MM.1S (cell line): Measurements from ENCODE around the gene WDR55.

Experiments used
- DNase-seq: peaks from one replicate; pipeline ENCODE4 v3.0.0-alpha.2; 2015
- H2AFZ ChIP-seq: fragments of 300-600 bp; sonication (generic); 2 replicates; pipeline ENCODE4 v1.6.0; 2016; ENCODE audit warnings: antibody characterized with exemption, low read length
- H3F3A ChIP-seq: fragments of 300-600 bp; sonication (generic); 2 replicates; pipeline ENCODE4 v1.6.1; 2016; ENCODE audit warnings: mild to moderate bottlenecking, antibody characterized with exemption, low read length, moderate library complexity, mixed read lengths; ENCODE audit not compliant: insufficient read depth
- H3K27ac ChIP-seq: fragments of 300-600 bp; sonication (generic); 2 replicates; pipeline ENCODE4 v1.5.1; 2016; ENCODE audit warnings: mild to moderate bottlenecking, low read length
- H3K27me3 ChIP-seq: fragments of 300-600 bp; sonication (generic); replicated peaks from 2 replicates; pipeline ENCODE4 v1.6.0; 2016; ENCODE audit warnings: low read length; ENCODE audit not compliant: insufficient read depth
- H3K36me3 ChIP-seq: fragments of 300-600 bp; sonication (generic); replicated peaks from 2 replicates; pipeline ENCODE4 v1.6.1; 2016; ENCODE audit warnings: mild to moderate bottlenecking, low read length, mixed read lengths; ENCODE audit not compliant: insufficient read depth
- H3K4me1 ChIP-seq: fragments of 300-600 bp; sonication (generic); 2 replicates; pipeline ENCODE4 v1.6.1; 2016; ENCODE audit warnings: low read length, mixed read lengths
- H3K4me2 ChIP-seq: fragments of 300-600 bp; sonication (generic); 2 replicates; pipeline ENCODE4 v1.6.0; 2016; ENCODE audit warnings: low read depth, low read length
- H3K4me3 ChIP-seq: fragments of 300-600 bp; sonication (generic); 2 replicates; pipeline ENCODE4 v1.5.1; 2016; ENCODE audit warnings: low read length, mixed read lengths
- H3K79me2 ChIP-seq: fragments of 300-600 bp; sonication (generic); 2 replicates; pipeline ENCODE4 v1.6.1; 2016; ENCODE audit warnings: mixed run types, low read length, mixed read lengths
- H3K9ac ChIP-seq: fragments of 300-600 bp; sonication (generic); 2 replicates; pipeline ENCODE4 v1.6.1; 2016; ENCODE audit warnings: low read length, mixed read lengths
- H3K9me2 ChIP-seq: fragments of 300-600 bp; sonication (generic); replicated peaks from 2 replicates; pipeline ENCODE4 v1.6.1; 2016; ENCODE audit warnings: mild to moderate bottlenecking, low read length, mixed read lengths; ENCODE audit not compliant: insufficient read depth
- H3K9me3 ChIP-seq: fragments of 300-600 bp; sonication (generic); replicated peaks from 2 replicates; pipeline ENCODE4 v1.6.1; 2016; ENCODE audit warnings: mild to moderate bottlenecking, low read length, mixed read lengths; ENCODE audit not compliant: insufficient read depth
- H4K20me1 ChIP-seq: fragments of 300-600 bp; sonication (generic); 2 replicates; pipeline ENCODE4 v1.6.1; 2016; ENCODE audit warnings: mild to moderate bottlenecking, low read length, moderate library complexity, mixed read lengths; ENCODE audit not compliant: insufficient read depth
- CTCF ChIP-seq: fragments of 300-600 bp; sonication (generic); IDR thresholded peaks from 2 replicates; pipeline ENCODE4 v1.5.1; 2016; ENCODE audit warnings: antibody characterized with exemption, low read length, mixed read lengths
- EZH2 ChIP-seq: fragments of 300-600 bp; sonication (generic); optimal IDR thresholded peaks from 2 replicates; pipeline ENCODE3; 2017; ENCODE audit warnings: low read depth, mild to moderate bottlenecking, antibody characterized with exemption, low read length, mixed read lengths
- EZH2phosphoT487 ChIP-seq: fragments of 300-600 bp; sonication (generic); IDR thresholded peaks from 2 replicates; pipeline ENCODE4 v1.6.1; 2018; ENCODE audit warnings: antibody characterized with exemption, low read length

The WDR55 gene

GRCh38 chr5:140671472-140672125 is 6.9 kb downstream of the WDR55 start:
- Histone ChIP-seq H4K20me1 (no peaks in the 10 kb centered on the region), H3K79me2 (peaks cover 27% of the 10 kb centered on the region), H3K4me3 (no peak overlapping the region), H3K4me1 (no peaks in the 10 kb centered on the region), H3K27ac (no peak overlapping the region), H3K9me2 (no peaks in the 10 kb centered on the region), H3K9me3 (no peaks in the 10 kb centered on the region), H3F3A (no peaks in the 10 kb centered on the region; the same call in 1 of the 2 replicates), H3K27me3 (no peaks in the 10 kb centered on the region), H3K4me2 (no peak overlapping the region), H2AFZ (no peak overlapping the region), H3K9ac (no peak overlapping the region), H3K36me3 (peaks cover 4% of the 10 kb centered on the region; the same call in 1 of the 2 replicates)
- no peak for TF ChIP-seq EZH2phosphoT487
- TF ChIP-seq CTCF: no peak
- no peak for TF ChIP-seq EZH2
- DNase-seq: no peak

- H3F3A ChIP-seq: no peaks in the 10 kb centered on the region; the same call in 1 of the 2 replicates
- peaks cover 2% of the 10 kb centered on the region; the same call in 1 of the 2 replicates for H3K4me1 ChIP-seq
- H2AFZ ChIP-seq: no peak overlapping the region
- no peaks in the 10 kb centered on the region for H3K27me3 ChIP-seq
- H3K27ac ChIP-seq: no peak overlapping the region
- no peak overlapping the region for H3K4me2 ChIP-seq
- no peak for DNase-seq
- no peak for TF ChIP-seq EZH2phosphoT487
- no peak for TF ChIP-seq CTCF
- TF ChIP-seq EZH2: no peak
- peaks cover 17% of the 10 kb centered on the region for H3K79me2 ChIP-seq
- H4K20me1 ChIP-seq: no peaks in the 10 kb centered on the region
- H3K36me3 ChIP-seq: peaks cover 4% of the 10 kb centered on the region; the same call in 1 of the 2 replicates
- H3K9me2 ChIP-seq: no peaks in the 10 kb centered on the region
- H3K4me3 ChIP-seq: no peak overlapping the region
- H3K9ac ChIP-seq: no peak overlapping the region
- H3K9me3 ChIP-seq: no peaks in the 10 kb centered on the region
These were observed 7.9 kb downstream of the WDR55 start for GRCh38 chr5:140672455-140673186.

GRCh38 chr5:140673187-140673976 is 8.7 kb downstream of the WDR55 start, which contains the start of gene DND1:
Gene DND1 (minus strand): TSS chr5:140673576. CDS start chr5:140673542, 34 bp downstream.
- H3K4me3 ChIP-seq: no peak within 1 kb of the TSS
- H3K79me2 ChIP-seq: peaks cover 9% of the 10 kb centered on the region; the same call in 1 of the 2 replicates
- no peak within 1 kb of the TSS for H3K27ac ChIP-seq
- H4K20me1 ChIP-seq: no peaks in the 10 kb centered on the region
- no peak within 1 kb of the TSS for H3K4me2 ChIP-seq
- peaks cover 7% of the 10 kb centered on the region; the same call in 1 of the 2 replicates for H3K4me1 ChIP-seq
- no peaks in the 10 kb centered on the region for H3K9me3 ChIP-seq
- no peaks in the 10 kb centered on the region for H3K27me3 ChIP-seq
- no peak within 1 kb of the TSS for H2AFZ ChIP-seq
- peaks cover 4% of the 10 kb centered on the region; the same call in 1 of the 2 replicates for H3K36me3 ChIP-seq
- H3F3A ChIP-seq: no peaks in the 10 kb centered on the region; the same call in 1 of the 2 replicates
- H3K9ac ChIP-seq: no peak within 1 kb of the TSS
- no peaks in the 10 kb centered on the region for H3K9me2 ChIP-seq
- TF ChIP-seq EZH2phosphoT487: no peak
- no peak for TF ChIP-seq EZH2
- no peak for TF ChIP-seq CTCF
- DNase-seq: no peak
